Lung (tissue), 12 donors: ENCODE results near the gene DNAJC30. TPM values are rescaled to one million over a fixed set of nuclear protein-coding genes. Genes with fewer than 3 reads are reported as not detected.
A peak's percentile ranks its signal among the peaks of the same experiment; 100 is the strongest.

ENCODE experiments used
- ATAC-seq: fragments of 200-7000 bp; cut with Tn5 transposase; one replicate; pipeline ENCODE4 v1.9.1; 2020; ENCODE audit warnings: moderate number of reproducible peaks; ENCODE audit not compliant: insufficient read depth, low FRiP score
- DNase-seq, 3 donors: peaks; one replicate each; pipeline ENCODE4 v3.0.0-alpha.2; 2013 to 2017
- H3K27ac ChIP-seq, 2 donors: one replicate each; pipeline ENCODE4 v1.5.1; 2013; ENCODE audit warnings: mild to moderate bottlenecking in 2 of 2, moderate library complexity in 2 of 2, control low read depth in 1 of 2, inconsistent platforms in 1 of 2, low read depth in 1 of 2, low read length in 1 of 2
- H3K27me3 ChIP-seq, 3 donors: one replicate each; pipeline ENCODE4 v1.5.1; 2013; ENCODE audit warnings: low read length in 2 of 3; ENCODE audit not compliant: control insufficient read depth in 3 of 3, insufficient read depth in 3 of 3
- H3K36me3 ChIP-seq, 4 donors: one replicate each; pipeline ENCODE4 v1.5.1; 2013; ENCODE audit warnings: low read length in 4 of 4, mild to moderate bottlenecking in 1 of 4, moderate library complexity in 1 of 4; ENCODE audit not compliant: control insufficient read depth in 4 of 4, insufficient read depth in 4 of 4
- H3K4me1 ChIP-seq, 5 donors: one replicate each; pipeline ENCODE4 v1.5.1; 2013; ENCODE audit warnings: low read length in 5 of 5, mild to moderate bottlenecking in 2 of 5, moderate library complexity in 1 of 5; ENCODE audit not compliant: control insufficient read depth in 5 of 5, insufficient read depth in 5 of 5
- H3K4me3 ChIP-seq: one replicate; pipeline ENCODE4 v1.5.1; 2013; ENCODE audit warnings: mild to moderate bottlenecking, control low read depth, moderate library complexity
- H3K9ac ChIP-seq, 2 donors: one replicate each; pipeline ENCODE4 v1.5.1; 2013; ENCODE audit warnings: low read length in 2 of 2, control low read depth in 1 of 2; ENCODE audit not compliant: insufficient read depth in 1 of 2
- H3K9me3 ChIP-seq, 4 donors: one replicate each; pipeline ENCODE4 v1.5.1; 2013; ENCODE audit warnings: low read length in 3 of 4, mild to moderate bottlenecking in 1 of 4, moderate library complexity in 1 of 4; ENCODE audit not compliant: control insufficient read depth in 4 of 4, insufficient read depth in 3 of 4
- CTCF ChIP-seq: IDR thresholded peaks from 2 replicates; pipeline ENCODE4 v1.5.1; 2012; ENCODE audit warnings: mild to moderate bottlenecking; ENCODE audit errors: control extremely low read depth, extremely low read depth
- WGBS, 2 donors: extraction: QIAGEN DNeasy Blood & Tissue Kit; methylation state at CpG; one replicate each; pipeline ENCODE4 v1.1.7; 2013; 5-methylcytosine and 5-hydroxymethylcytosine counted together
- polyA plus RNA-seq, 2 donors: library from polyadenylated mRNA; stranded (reverse); fragments of 200-250 nt; gene quantifications; one replicate each; pipeline ENCODE4 v1.2.1, GENCODE V29; 2013
- total RNA-seq, 2 donors: library from RNA; depleted of rRNA in 1 of 2; stranded (reverse); fragments of >200 nt in 1 of 2; gene quantifications; one replicate each; pipeline ENCODE4 v1.2.1, GENCODE V29; 2014 to 2021
- donor health status: control.
- donor health status: control.
- donor health status: Bipolar disorder and iron deficiency.
- donor health status: healthy.
- donor health status: DM: yes; HTN: yes; CAD: no.

DNAJC30 gene
- total and polyA plus RNA-seq, 4 donors = 5.3 to 14.4 (median 9.1) TPM

- H3K36me3 ChIP-seq = peaks cover 0 to 7% (median 2%) of the 10 kb centered on the region in 4 donors
- peaks cover 0 to 11% (median 4%) of the 10 kb centered on the region in 5 donors for H3K4me1 ChIP-seq
- H3K4me3 ChIP-seq = no peak overlapping the region
- DNase-seq (no peak), ATAC-seq (no peak)
- 87 to 89% methylated on average over 12 of the region's 12 CpGs for WGBS, 2 donors
- no peaks in the 10 kb centered on the region for H3K9me3 ChIP-seq
- TF ChIP-seq CTCF = no peak
- H3K9ac ChIP-seq = no peak overlapping the region
- no peak overlapping the region for H3K27ac ChIP-seq
- H3K27me3 ChIP-seq = no peaks in the 10 kb centered on the region
Measured at GRCh38 chr7:73669858-73670385, 13.3 kb downstream of the DNAJC30 start.

GRCh38 chr7:73669288-73669701 lies 14.0 kb downstream of the DNAJC30 start:
- no peak for TF ChIP-seq CTCF
- Histone ChIP-seq H3K9ac (no peak overlapping the region), H3K36me3 (peaks cover 0 to 7% (median 2%) of the 10 kb centered on the region in 4 donors), H3K4me3 (no peak overlapping the region), H3K27me3 (no peaks in the 10 kb centered on the region), H3K9me3 (no peaks in the 10 kb centered on the region), H3K27ac (no peak overlapping the region), H3K4me1 (peaks cover 0 to 11% (median 4%) of the 10 kb centered on the region in 5 donors)
- no peak for ATAC-seq
- DNase-seq = no peak
- WGBS, 2 donors = 64 to 72% methylated on average over 17 to 19 of the region's 19 CpGs

GRCh38 chr7:73668886-73669230 lies 14.4 kb downstream of the DNAJC30 start:
- Histone ChIP-seq H3K9ac (peak overlapping the region; percentile 0 to 55), H3K9me3 (peaks cover 0 to under 1% (median 0%) of the 10 kb centered on the region in 4 donors), H3K27me3 (no peaks in the 10 kb centered on the region), H3K4me1 (peaks cover 0 to 11% (median 4%) of the 10 kb centered on the region in 5 donors), H3K27ac (no peak overlapping the region), H3K4me3 (no peak overlapping the region), H3K36me3 (peaks cover 0 to 7% (median 2%) of the 10 kb centered on the region in 4 donors)
- no peak for ATAC-seq
- TF ChIP-seq CTCF = no peak
- 29 to 30% methylated on average over 5 of the region's 5 CpGs for WGBS, 2 donors
- no peak for DNase-seq
